Left ventricle myocardium inferior (tissue), 1 donor: ENCODE data around the gene PIGT. TPM values are rescaled to one million over a fixed set of nuclear protein-coding genes. Genes with fewer than 3 reads are reported as not detected.

Experiments used
- DNase-seq: peaks from one replicate; pipeline ENCODE4 v3.0.0-alpha.2; 2020
- H3K27ac ChIP-seq: fragments of 200-600 bp; replicated peaks from 2 replicates; pipeline ENCODE4 v1.8.0; 2021
- H3K27me3 ChIP-seq: fragments of 200-600 bp; 2 replicates; pipeline ENCODE4 v1.8.0; 2021; ENCODE audit warnings: low read depth
- H3K36me3 ChIP-seq: fragments of 200-600 bp; 2 replicates; pipeline ENCODE4 v1.8.0; 2021
- H3K4me1 ChIP-seq: fragments of 200-600 bp; 2 replicates; pipeline ENCODE4 v1.8.0; 2021
- H3K4me3 ChIP-seq: fragments of 200-600 bp; 2 replicates; pipeline ENCODE4 v1.8.0; 2021; ENCODE audit warnings: mild to moderate bottlenecking, moderate library complexity
- H3K9me3 ChIP-seq: fragments of 200-600 bp; replicated peaks from 2 replicates; pipeline ENCODE4 v1.8.0; 2021
- CTCF ChIP-seq: fragments of 200-600 bp; IDR thresholded peaks from 2 replicates; pipeline ENCODE4 v1.8.0; 2021; ENCODE audit warnings: antibody characterized with exemption, mild to moderate bottlenecking, borderline replicate concordance
- intact Hi-C: fragments of 100-400 bp; cut with micrococcal nuclease; formaldehyde crosslinking; loops from one replicate; pipeline ENCODE4 v1.11.0; 2022
- total RNA-seq: library from RNA; stranded (reverse); fragmentation: NEBNext Ultra II Directional; extraction: Animal tissue kit (Norgen Biotek cat#: 25700); gene quantifications from one replicate; pipeline ENCODE4 v1.2.1, GENCODE V29; 2021
- donor health status: DM: no; HTN: yes; CAD: no; lungs with severe emphysema.

PIGT gene
- total RNA-seq, 1 donor from 2014 or later, result 126 TPM

GRCh38 chr20:45407783-45408645 lies 7.9 kb upstream of the PIGT start, which contains the start of gene DBNDD2:
TSS of gene DBNDD2 (plus strand) at chr20:45408289. CDS start at chr20:45408468, 179 bp downstream.
- Histone ChIP-seq H3K4me1 (peaks cover 68% of the 10 kb centered on the region), H3K9me3 (no peaks in the 10 kb centered on the region), H3K4me3 (peak within 1 kb of the TSS; percentile 98), H3K27ac (peak within 1 kb of the TSS; percentile 100), H3K27me3 (no peaks in the 10 kb centered on the region), H3K36me3 (peaks cover 35% of the 10 kb centered on the region)
- peak; percentile 54 for DNase-seq
- intact Hi-C loops, result no loop called here
- no peak for TF ChIP-seq CTCF

GRCh38 chr20:45408646-45409213 lies 7.2 kb upstream of the PIGT start:
- no peak for DNase-seq
- H3K4me1 ChIP-seq, result peaks cover 68% of the 10 kb centered on the region
- intact Hi-C loops, result no loop called here
- H3K4me3 ChIP-seq, result peak overlapping the region; percentile 98
- no peaks in the 10 kb centered on the region for H3K9me3 ChIP-seq
- peak overlapping the region; percentile 100 for H3K27ac ChIP-seq
- TF ChIP-seq CTCF, result no peak
- H3K36me3 ChIP-seq, result peaks cover 35% of the 10 kb centered on the region
- H3K27me3 ChIP-seq, result no peaks in the 10 kb centered on the region

- H3K27ac ChIP-seq, result peak overlapping the region; percentile 100
- no peaks in the 10 kb centered on the region for H3K27me3 ChIP-seq
- peaks cover 35% of the 10 kb centered on the region for H3K36me3 ChIP-seq
- peaks cover 68% of the 10 kb centered on the region for H3K4me1 ChIP-seq
- no peak for TF ChIP-seq CTCF
- no peak for DNase-seq
- peak overlapping the region; percentile 98 for H3K4me3 ChIP-seq
- no peaks in the 10 kb centered on the region for H3K9me3 ChIP-seq
- intact Hi-C loops, result no loop called here
Measured at GRCh38 chr20:45409521-45410272, 6.2 kb upstream of the PIGT start.

GRCh38 chr20:45410887-45411286 lies 5.1 kb upstream of the PIGT start:
- no peak for DNase-seq

More at GRCh38 chr20:45410887-45411286, 5.1 kb upstream of the PIGT start:
- TF ChIP-seq CTCF, result no peak
- Histone ChIP-seq H3K9me3 (no peaks in the 10 kb centered on the region), H3K27ac (peak overlapping the region; percentile 100), H3K4me3 (peak overlapping the region; percentile 98), H3K27me3 (no peaks in the 10 kb centered on the region), H3K4me1 (peaks cover 69% of the 10 kb centered on the region), H3K36me3 (peaks cover 35% of the 10 kb centered on the region)
- intact Hi-C loops, result no loop called here
